HUES6 (cell line): ENCODE results near the gene TMPRSS9.
A peak's percentile ranks its signal among the peaks of the same experiment; 100 is the strongest.

Source experiments
- H3K27ac ChIP-seq: 2 replicates; pipeline ENCODE4 v1.7.0; 2013; ENCODE audit warnings: low read depth, mild to moderate bottlenecking, low read length, inconsistent platforms
- H3K27me3 ChIP-seq: 2 replicates; pipeline ENCODE4 v1.6.1; 2013; ENCODE audit warnings: low read length; ENCODE audit not compliant: control insufficient read depth, insufficient read depth
- H3K36me3 ChIP-seq: 2 replicates; pipeline ENCODE4 v1.6.1; 2013; ENCODE audit warnings: low read length; ENCODE audit not compliant: control insufficient read depth, insufficient read depth
- H3K4me1 ChIP-seq: 2 replicates; pipeline ENCODE4 v1.6.1; 2013; ENCODE audit warnings: low read length; ENCODE audit not compliant: control insufficient read depth, insufficient read depth
- H3K4me3 ChIP-seq: 2 replicates; pipeline ENCODE4 v1.5.1; 2013; ENCODE audit warnings: low read depth, low read length
- H3K9ac ChIP-seq: one replicate; pipeline ENCODE4 v1.6.1; 2013; ENCODE audit warnings: mild to moderate bottlenecking, low read length
- H3K9me3 ChIP-seq: 2 replicates; pipeline ENCODE4 v1.6.1; 2013; ENCODE audit warnings: low read depth, low read length; ENCODE audit not compliant: control insufficient read depth, insufficient read depth

TMPRSS9 gene

DNA sequence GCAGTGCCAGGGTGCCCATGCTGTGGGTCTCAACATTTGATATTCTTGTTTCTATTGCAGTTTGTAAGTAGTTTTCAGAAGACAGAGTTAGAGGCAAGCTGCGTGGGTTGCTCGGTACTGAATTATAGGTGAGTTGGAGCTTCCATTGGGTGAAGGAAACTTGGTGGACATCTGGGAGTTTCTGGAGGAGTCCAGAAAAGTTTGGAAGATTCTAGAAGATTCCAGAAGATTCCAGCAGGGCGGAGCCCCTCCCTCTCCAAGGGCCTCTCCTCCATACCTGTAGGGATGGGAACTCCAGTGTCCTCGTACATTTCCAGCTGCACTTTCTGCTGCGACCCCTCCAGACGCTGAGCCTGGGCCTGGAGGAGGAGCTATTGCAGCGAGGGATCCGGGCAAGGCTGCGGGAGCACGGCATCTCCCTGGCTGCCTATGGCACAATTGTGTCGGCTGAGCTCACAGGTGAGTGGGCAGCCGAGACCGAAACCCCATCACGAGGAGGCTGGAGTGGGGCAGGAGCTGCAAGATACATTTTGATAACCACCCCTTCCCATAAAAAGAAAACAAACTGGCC lies 38.8 kb downstream of the TMPRSS9 start:
- H3K4me1 ChIP-seq, result no peaks in the 10 kb centered on the region
- no peak overlapping the region for H3K4me3 ChIP-seq
- H3K9ac ChIP-seq, result no peak overlapping the region
- H3K27me3 ChIP-seq, result no peaks in the 10 kb centered on the region
- H3K27ac ChIP-seq, result no peak overlapping the region
- no peaks in the 10 kb centered on the region for H3K9me3 ChIP-seq
- no peaks in the 10 kb centered on the region for H3K36me3 ChIP-seq

DNA sequence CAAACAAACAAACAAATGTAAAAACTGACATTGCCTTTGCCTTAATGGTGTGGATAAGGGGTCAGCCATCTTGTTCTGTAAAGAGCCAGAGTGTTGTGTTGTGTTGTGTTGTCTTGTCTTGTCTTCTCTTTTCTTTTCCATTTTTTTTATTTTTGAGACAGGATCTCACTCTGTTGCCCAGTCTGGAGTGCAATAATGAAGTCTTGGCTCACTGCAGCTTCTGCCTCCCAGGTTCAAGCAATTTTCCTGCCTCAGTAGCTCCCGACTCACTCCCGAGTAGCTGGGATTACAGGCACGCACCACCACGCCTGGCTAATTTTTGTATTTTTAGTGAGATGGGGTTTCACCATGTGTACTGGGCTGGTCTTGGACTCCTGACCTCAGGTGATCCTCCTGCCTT lies 39.5 kb downstream of the TMPRSS9 start:
- Histone ChIP-seq H3K27ac (no peak overlapping the region), H3K36me3 (no peaks in the 10 kb centered on the region), H3K4me1 (no peaks in the 10 kb centered on the region), H3K27me3 (no peaks in the 10 kb centered on the region), H3K4me3 (no peak overlapping the region), H3K9me3 (no peaks in the 10 kb centered on the region), H3K9ac (no peak overlapping the region)

DNA sequence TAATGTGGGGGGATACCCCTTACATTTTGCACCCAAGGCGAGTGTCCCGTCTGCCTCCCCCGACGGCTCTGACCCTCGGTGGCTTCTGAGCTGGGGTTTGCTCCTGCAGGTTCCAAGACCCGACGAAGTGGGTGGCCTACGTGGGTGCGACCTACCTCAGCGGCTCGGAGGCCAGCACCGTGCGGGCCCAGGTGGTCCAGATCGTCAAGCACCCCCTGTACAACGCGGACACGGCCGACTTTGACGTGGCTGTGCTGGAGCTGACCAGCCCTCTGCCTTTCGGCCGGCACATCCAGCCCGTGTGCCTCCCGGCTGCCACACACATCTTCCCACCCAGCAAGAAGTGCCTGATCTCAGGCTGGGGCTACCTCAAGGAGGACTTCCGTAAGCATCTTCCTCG lies 48.2 kb downstream of the TMPRSS9 start:
- Histone ChIP-seq H3K27me3 (no peaks in the 10 kb centered on the region; the same call in 1 of the 2 replicates), H3K4me1 (no peaks in the 10 kb centered on the region), H3K36me3 (no peaks in the 10 kb centered on the region), H3K4me3 (no peak overlapping the region), H3K9me3 (peaks cover 5% of the 10 kb centered on the region; the same call in 1 of the 2 replicates), H3K27ac (no peak overlapping the region), H3K9ac (no peak overlapping the region)

DNA sequence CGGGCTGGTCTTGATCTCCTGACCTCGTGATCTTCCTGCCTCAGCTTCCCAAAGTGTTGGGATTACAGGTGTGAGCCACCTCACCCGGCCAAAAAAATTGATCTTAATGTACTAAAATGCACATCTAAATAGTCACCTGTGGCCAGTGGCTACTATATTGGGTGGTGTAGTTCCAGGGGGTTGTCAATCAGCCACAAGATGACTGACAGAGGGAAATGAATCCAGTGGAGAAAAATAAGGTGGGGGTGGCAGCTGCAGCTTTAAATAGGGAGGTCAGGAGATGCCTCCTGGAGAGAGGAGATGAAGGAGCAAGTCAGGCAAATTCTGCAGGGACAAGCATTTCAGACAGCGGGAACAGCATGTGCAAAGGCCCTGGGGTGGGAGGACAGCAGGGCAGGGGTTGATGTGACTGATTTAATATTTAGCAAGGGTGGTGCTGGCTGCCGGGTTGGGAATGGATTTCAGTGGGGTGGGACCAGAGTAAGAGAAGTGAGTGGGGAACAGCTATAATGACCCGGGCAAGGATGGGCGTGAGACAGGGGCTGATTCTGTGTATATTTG lies 49.4 kb downstream of the TMPRSS9 start:
- H3K27ac ChIP-seq, result no peak overlapping the region
- no peaks in the 10 kb centered on the region; the same call in 1 of the 2 replicates for H3K27me3 ChIP-seq
- H3K36me3 ChIP-seq, result no peaks in the 10 kb centered on the region
- H3K4me3 ChIP-seq, result no peak overlapping the region
- peaks cover 5% of the 10 kb centered on the region; the same call in 1 of the 2 replicates for H3K9me3 ChIP-seq
- H3K9ac ChIP-seq, result no peak overlapping the region
- H3K4me1 ChIP-seq, result no peaks in the 10 kb centered on the region

DNA sequence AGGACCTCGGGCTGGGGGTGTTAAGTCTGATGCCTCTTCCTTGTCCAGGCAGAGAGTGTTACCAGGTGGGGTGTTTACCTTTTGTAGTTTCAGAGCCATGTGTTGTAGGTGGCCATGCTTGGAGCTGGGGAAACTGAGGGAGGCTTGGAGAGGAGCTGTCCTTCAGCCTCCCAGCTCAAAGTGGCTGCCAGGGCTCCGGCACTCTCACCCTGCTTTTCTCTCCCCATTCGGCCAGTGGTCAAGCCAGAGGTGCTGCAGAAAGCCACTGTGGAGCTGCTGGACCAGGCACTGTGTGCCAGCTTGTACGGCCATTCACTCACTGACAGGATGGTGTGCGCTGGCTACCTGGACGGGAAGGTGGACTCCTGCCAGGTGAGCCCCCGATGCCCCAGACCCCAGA lies 50.0 kb downstream of the TMPRSS9 start:
- Histone ChIP-seq H3K4me3 (no peak overlapping the region), H3K9me3 (peaks cover 5% of the 10 kb centered on the region; the same call in 1 of the 2 replicates), H3K4me1 (no peaks in the 10 kb centered on the region), H3K9ac (no peak overlapping the region), H3K36me3 (no peaks in the 10 kb centered on the region), H3K27me3 (no peaks in the 10 kb centered on the region; the same call in 1 of the 2 replicates), H3K27ac (no peak overlapping the region)

DNA sequence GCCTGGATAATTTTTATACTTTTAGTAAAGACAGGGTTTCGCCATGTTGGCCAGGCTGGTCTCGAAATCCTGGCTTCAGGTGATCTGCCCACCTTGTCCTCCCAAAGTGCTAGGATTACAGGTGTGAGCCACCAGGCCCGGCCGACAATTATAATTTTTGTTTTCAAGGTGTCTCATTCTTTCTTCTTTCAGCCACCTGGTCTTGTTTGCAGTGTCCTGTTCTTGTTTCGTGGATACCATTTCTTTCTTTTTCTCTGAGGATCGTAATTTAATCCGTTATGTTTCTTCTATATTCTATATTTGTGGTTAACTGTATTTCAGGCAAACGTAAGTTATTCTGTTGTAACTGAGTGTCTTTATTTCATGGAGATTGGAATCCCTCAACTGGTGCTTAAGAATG lies 51.6 kb downstream of the TMPRSS9 start:
- no peak overlapping the region for H3K27ac ChIP-seq
- no peak overlapping the region for H3K4me3 ChIP-seq
- no peaks in the 10 kb centered on the region; the same call in 1 of the 2 replicates for H3K4me1 ChIP-seq
- peaks cover 5% of the 10 kb centered on the region; the same call in 1 of the 2 replicates for H3K9me3 ChIP-seq
- no peak overlapping the region for H3K9ac ChIP-seq
- H3K36me3 ChIP-seq, result peaks cover 8% of the 10 kb centered on the region
- no peaks in the 10 kb centered on the region; the same call in 1 of the 2 replicates for H3K27me3 ChIP-seq

DNA sequence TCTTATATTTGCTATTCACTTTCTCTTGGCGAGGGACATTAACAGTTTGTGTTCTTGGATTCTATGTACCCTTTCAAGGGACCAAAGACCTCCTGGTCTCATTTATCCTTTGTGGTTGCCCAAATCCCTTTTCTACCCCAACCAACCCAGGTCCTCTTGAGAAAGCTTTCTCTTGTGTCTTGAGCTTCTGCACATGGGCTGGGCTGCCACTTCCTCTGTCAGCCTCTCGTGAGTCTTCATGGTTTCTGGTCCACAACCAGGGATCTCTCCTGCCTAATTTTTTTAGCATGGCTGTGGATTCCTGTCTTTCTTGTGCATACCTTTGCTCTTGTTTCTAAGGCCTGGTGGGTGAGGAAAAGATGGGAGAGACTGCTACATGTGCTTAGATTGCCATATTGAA lies 52.4 kb downstream of the TMPRSS9 start:
- Histone ChIP-seq H3K4me1 (no peaks in the 10 kb centered on the region; the same call in 1 of the 2 replicates), H3K36me3 (peaks cover 10% of the 10 kb centered on the region), H3K4me3 (no peak overlapping the region), H3K27me3 (no peaks in the 10 kb centered on the region; the same call in 1 of the 2 replicates), H3K9me3 (peaks cover 5% of the 10 kb centered on the region; the same call in 1 of the 2 replicates), H3K9ac (no peak overlapping the region), H3K27ac (no peak overlapping the region)

DNA sequence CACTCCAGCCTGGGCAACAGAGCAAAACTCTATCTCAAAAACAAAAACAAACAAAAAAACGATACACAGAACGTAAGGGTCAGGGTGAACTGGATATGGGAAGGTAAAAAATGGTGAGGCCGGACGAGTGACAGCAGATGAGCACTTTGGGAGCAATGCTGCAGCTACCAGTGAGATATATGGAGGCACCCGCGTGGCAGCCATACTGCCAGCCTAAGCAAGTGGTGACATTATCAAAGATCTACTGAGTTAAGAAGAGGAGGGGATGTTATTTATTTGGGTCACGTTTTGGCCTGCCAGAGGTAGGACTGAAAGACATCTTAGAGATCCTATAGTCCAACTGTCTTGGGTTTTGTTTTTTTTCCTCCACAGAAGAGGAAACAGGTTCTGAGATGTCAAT lies 53.1 kb downstream of the TMPRSS9 start:
- H3K27ac ChIP-seq, result no peak overlapping the region
- no peaks in the 10 kb centered on the region; the same call in 1 of the 2 replicates for H3K4me1 ChIP-seq
- no peak overlapping the region for H3K9ac ChIP-seq
- H3K36me3 ChIP-seq, result peaks cover 15% of the 10 kb centered on the region
- peaks cover 5% of the 10 kb centered on the region; the same call in 1 of the 2 replicates for H3K9me3 ChIP-seq
- H3K4me3 ChIP-seq, result no peak overlapping the region
- H3K27me3 ChIP-seq, result no peaks in the 10 kb centered on the region; the same call in 1 of the 2 replicates

DNA sequence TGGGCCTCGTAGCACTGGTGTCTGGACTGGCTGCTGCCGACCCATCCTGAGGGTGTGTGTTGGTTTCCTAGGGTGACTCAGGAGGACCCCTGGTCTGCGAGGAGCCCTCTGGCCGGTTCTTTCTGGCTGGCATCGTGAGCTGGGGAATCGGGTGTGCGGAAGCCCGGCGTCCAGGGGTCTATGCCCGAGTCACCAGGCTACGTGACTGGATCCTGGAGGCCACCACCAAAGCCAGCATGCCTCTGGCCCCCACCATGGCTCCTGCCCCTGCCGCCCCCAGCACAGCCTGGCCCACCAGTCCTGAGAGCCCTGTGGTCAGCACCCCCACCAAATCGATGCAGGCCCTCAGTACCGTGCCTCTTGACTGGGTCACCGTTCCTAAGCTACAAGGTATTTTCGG lies 53.6 kb downstream of the TMPRSS9 start:
- no peak overlapping the region for H3K9ac ChIP-seq
- H3K4me3 ChIP-seq, result no peak overlapping the region
- H3K9me3 ChIP-seq, result peaks cover 5% of the 10 kb centered on the region; the same call in 1 of the 2 replicates
- H3K27me3 ChIP-seq, result no peaks in the 10 kb centered on the region; the same call in 1 of the 2 replicates
- H3K36me3 ChIP-seq, result peaks cover 15% of the 10 kb centered on the region
- no peak overlapping the region for H3K27ac ChIP-seq
- H3K4me1 ChIP-seq, result no peaks in the 10 kb centered on the region; the same call in 1 of the 2 replicates

DNA sequence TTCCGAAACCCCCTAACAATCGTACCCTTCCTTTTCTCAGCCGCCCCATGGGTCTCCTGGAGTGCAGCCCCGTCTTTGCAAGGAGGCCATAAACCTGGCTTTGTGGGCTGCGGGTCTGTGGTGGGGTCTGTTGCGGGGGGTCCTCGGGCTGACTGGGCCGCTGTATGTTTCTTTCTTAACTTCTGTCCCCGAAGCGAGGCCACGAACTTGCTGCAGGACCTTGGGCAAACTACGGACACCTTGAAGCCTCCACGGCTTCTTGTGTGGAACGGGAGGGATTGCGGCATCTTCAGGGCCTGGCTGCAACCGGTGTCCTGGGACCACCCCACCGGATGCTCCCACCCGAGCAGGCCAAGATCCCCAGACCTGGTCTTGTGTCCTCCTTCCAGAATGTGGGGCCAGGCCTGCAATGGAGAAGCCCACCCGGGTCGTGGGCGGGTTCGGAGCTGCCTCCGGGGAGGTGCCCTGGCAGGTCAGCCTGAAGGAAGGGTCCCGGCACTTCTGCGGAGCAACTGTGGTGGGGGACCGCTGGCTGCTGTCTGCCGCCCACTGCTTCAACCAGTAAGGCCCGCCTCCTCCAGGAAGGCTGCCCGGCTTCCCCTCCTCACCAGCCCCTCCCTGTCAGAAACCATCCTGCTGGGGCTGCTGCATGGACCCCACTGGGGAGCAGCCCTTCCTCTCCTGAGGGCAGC lies 55.4 kb downstream of the TMPRSS9 start:
- Histone ChIP-seq H3K4me1 (no peaks in the 10 kb centered on the region; the same call in 1 of the 2 replicates), H3K9me3 (no peaks in the 10 kb centered on the region), H3K27ac (no peak overlapping the region), H3K9ac (peak overlapping the region; percentile 2), H3K4me3 (no peak overlapping the region), H3K27me3 (no peaks in the 10 kb centered on the region), H3K36me3 (peaks cover 15% of the 10 kb centered on the region)

DNA sequence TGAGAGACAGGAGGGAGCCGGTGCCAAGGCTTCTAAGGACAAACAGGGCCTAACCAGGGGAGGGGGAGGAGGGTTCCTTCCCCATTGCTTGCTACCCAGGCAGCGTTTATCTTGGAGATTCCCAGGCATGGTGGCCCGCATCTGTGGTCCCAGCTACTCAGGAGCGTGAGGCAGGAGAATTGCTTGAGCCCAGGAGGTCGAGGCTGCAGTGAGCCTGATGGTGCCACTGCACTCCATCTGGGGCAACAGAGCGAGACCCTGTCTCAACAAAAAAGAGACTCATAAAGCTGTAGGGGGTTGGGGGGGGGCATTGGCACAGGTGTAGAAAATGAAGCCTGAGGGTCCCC lies 55.9 kb downstream of the TMPRSS9 start:
- peak overlapping the region; percentile 2 for H3K9ac ChIP-seq

More for the DNA sequence above, 55.9 kb downstream of the TMPRSS9 start:
- Histone ChIP-seq H3K4me3 (no peak overlapping the region), H3K27ac (no peak overlapping the region), H3K27me3 (no peaks in the 10 kb centered on the region), H3K9me3 (no peaks in the 10 kb centered on the region), H3K4me1 (no peaks in the 10 kb centered on the region; the same call in 1 of the 2 replicates), H3K36me3 (peaks cover 15% of the 10 kb centered on the region)
